IPS-18a (cell line): ENCODE measurements around the gene CCDC198.

Source experiments
- H3K27ac ChIP-seq: one replicate; pipeline ENCODE4 v1.5.1; 2013; ENCODE audit warnings: low read length
- H3K27me3 ChIP-seq: one replicate; pipeline ENCODE4 v1.6.1; 2013; ENCODE audit warnings: mild to moderate bottlenecking, low read length; ENCODE audit not compliant: control insufficient read depth, insufficient read depth
- H3K36me3 ChIP-seq: one replicate; pipeline ENCODE4 v1.6.1; 2013; ENCODE audit warnings: low read depth, low read length; ENCODE audit not compliant: control insufficient read depth
- H3K4me1 ChIP-seq: one replicate; pipeline ENCODE4 v1.6.1; 2013; ENCODE audit warnings: low read depth, low read length; ENCODE audit not compliant: control insufficient read depth
- H3K4me3 ChIP-seq: one replicate; pipeline ENCODE4 v1.5.1; 2013; ENCODE audit warnings: low read length
- H3K9ac ChIP-seq: one replicate; pipeline ENCODE4 v1.6.1; 2013; ENCODE audit warnings: mild to moderate bottlenecking, low read length, moderate library complexity
- H3K9me3 ChIP-seq: one replicate; pipeline ENCODE4 v1.6.1; 2013; ENCODE audit warnings: low read depth, low read length; ENCODE audit not compliant: control insufficient read depth

CCDC198 gene, protein sequence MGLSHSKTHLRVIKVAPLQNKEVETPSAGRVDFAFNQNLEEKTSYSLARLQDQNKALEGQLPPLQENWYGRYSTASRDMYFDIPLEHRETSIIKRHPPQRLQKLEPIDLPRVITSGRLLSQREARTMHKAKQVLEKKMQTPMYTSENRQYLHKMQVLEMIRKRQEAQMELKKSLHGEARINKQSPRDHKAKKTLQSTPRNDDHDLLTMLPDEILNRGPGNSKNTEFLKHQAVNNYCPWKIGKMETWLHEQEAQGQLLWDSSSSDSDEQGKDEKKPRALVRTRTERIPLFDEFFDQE

GRCh38 chr14:57493467-57494181 lies at the start of gene CCDC198:
Gene CCDC198 (minus strand): TSS chr14:57493857. CDS start chr14:57493715, 142 bp downstream.
- H3K36me3 ChIP-seq, result no peaks in the 10 kb centered on the region
- no peaks in the 10 kb centered on the region for H3K27me3 ChIP-seq
- no peaks in the 10 kb centered on the region for H3K9me3 ChIP-seq
- no peak within 1 kb of the TSS for H3K9ac ChIP-seq
- no peak within 1 kb of the TSS for H3K27ac ChIP-seq
- H3K4me3 ChIP-seq, result no peak within 1 kb of the TSS
- peaks cover 14% of the 10 kb centered on the region for H3K4me1 ChIP-seq

- Histone ChIP-seq H3K9me3 (no peaks in the 10 kb centered on the region), H3K4me3 (no peak overlapping the region), H3K9ac (no peak overlapping the region)
Observed at GRCh38 chr14:57533214-57533613, 39.6 kb upstream of the CCDC198 start.

GRCh38 chr14:57530571-57530970 lies 36.9 kb upstream of the CCDC198 start:
- Histone ChIP-seq H3K4me1 (no peaks in the 10 kb centered on the region), H3K36me3 (no peaks in the 10 kb centered on the region), H3K27me3 (no peaks in the 10 kb centered on the region), H3K4me3 (no peak overlapping the region), H3K9me3 (no peaks in the 10 kb centered on the region), H3K27ac (no peak overlapping the region), H3K9ac (no peak overlapping the region)

More at GRCh38 chr14:57533214-57533613, 39.6 kb upstream of the CCDC198 start:
- no peaks in the 10 kb centered on the region for H3K36me3 ChIP-seq
- H3K27me3 ChIP-seq, result no peaks in the 10 kb centered on the region
- H3K4me1 ChIP-seq, result no peaks in the 10 kb centered on the region
- H3K27ac ChIP-seq, result no peak overlapping the region

GRCh38 chr14:57526942-57527341 lies 33.3 kb upstream of the CCDC198 start:
- Histone ChIP-seq H3K27ac (no peak overlapping the region), H3K4me1 (no peaks in the 10 kb centered on the region), H3K4me3 (no peak overlapping the region), H3K36me3 (no peaks in the 10 kb centered on the region), H3K9ac (no peak overlapping the region), H3K27me3 (no peaks in the 10 kb centered on the region), H3K9me3 (no peaks in the 10 kb centered on the region)

- Histone ChIP-seq H3K27me3 (no peaks in the 10 kb centered on the region), H3K9me3 (no peaks in the 10 kb centered on the region), H3K4me3 (no peak overlapping the region), H3K36me3 (no peaks in the 10 kb centered on the region), H3K9ac (no peak overlapping the region), H3K4me1 (no peaks in the 10 kb centered on the region), H3K27ac (no peak overlapping the region)
Observed at GRCh38 chr14:57519043-57519442, 25.4 kb upstream of the CCDC198 start.

- Histone ChIP-seq H3K9me3 (peaks cover 3% of the 10 kb centered on the region), H3K4me3 (no peak overlapping the region), H3K27ac (no peak overlapping the region), H3K27me3 (no peaks in the 10 kb centered on the region), H3K9ac (no peak overlapping the region), H3K4me1 (no peaks in the 10 kb centered on the region), H3K36me3 (no peaks in the 10 kb centered on the region)
Observed at GRCh38 chr14:57512220-57512619, 18.6 kb upstream of the CCDC198 start.

GRCh38 chr14:57508756-57509155 lies 15.1 kb upstream of the CCDC198 start:
- Histone ChIP-seq H3K4me1 (no peaks in the 10 kb centered on the region), H3K9ac (no peak overlapping the region), H3K27ac (no peak overlapping the region), H3K9me3 (peaks cover 3% of the 10 kb centered on the region), H3K4me3 (no peak overlapping the region), H3K36me3 (no peaks in the 10 kb centered on the region), H3K27me3 (no peaks in the 10 kb centered on the region)

DNA sequence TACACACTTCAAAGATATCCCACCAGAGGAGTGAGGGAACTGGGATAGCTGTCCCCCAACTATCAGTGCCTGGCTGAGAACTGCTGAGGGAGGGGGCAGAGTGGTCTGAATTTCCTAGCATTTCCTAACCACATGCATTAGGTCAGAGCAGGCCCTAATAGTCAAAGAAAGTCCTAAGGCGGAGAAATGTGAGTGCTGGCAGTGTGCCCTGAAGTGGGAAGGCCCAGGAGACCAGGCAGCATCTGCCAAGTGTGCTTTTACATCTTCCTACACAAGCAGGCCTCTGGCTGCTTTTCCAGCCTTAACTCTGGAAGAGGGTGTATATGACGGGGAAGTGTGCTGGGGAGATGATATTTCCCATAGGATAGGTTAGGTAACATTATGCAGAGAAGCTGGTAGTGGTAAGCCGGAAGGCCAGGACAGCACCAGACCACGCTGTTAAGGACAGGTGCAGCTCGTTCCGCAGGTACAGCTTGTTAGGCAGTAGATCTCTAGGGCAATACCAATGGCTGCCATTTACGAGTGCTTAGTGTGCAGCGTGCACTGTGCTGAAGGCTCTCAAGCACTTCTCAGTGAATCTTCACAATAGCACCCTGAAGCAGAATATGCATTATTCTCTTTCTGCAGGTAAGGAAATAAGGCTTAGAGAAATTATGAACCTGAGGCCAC lies 9.1 kb upstream of the CCDC198 start:
- Histone ChIP-seq H3K9ac (no peak overlapping the region), H3K4me1 (peaks cover 4% of the 10 kb centered on the region), H3K27me3 (no peaks in the 10 kb centered on the region), H3K36me3 (no peaks in the 10 kb centered on the region), H3K9me3 (no peaks in the 10 kb centered on the region), H3K27ac (no peak overlapping the region), H3K4me3 (no peak overlapping the region)

DNA sequence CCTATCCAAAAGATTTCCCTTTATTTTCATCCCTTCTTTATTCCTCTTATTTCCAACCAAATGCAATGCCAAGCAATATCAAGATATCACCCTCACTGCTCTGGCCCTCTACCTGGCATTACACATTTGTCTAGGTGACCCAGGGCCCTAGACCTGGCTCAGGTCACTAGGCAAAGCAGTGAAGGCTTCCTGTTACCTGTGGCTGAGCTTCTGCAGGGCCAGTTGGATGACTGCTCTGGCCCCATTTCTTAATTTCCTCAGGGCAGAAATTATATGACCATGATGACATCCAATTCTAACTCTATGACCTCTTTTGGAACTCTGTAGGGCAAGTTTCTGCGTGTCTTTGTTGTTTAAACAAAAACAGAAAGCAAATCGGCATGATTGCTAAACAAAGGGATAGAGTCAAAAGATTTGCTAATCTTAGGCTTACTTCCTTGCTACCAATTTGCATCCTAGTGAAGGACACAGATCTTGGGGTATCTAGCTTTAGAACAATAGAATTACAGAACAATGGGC lies 7.4 kb upstream of the CCDC198 start:
- no peaks in the 10 kb centered on the region for H3K27me3 ChIP-seq
- no peaks in the 10 kb centered on the region for H3K36me3 ChIP-seq
- peaks cover 4% of the 10 kb centered on the region for H3K4me1 ChIP-seq
- H3K9ac ChIP-seq, result no peak overlapping the region
- H3K4me3 ChIP-seq, result no peak overlapping the region
- H3K9me3 ChIP-seq, result no peaks in the 10 kb centered on the region
- no peak overlapping the region for H3K27ac ChIP-seq

- Histone ChIP-seq H3K27ac (no peak overlapping the region), H3K4me1 (peaks cover 8% of the 10 kb centered on the region), H3K27me3 (no peaks in the 10 kb centered on the region), H3K9ac (no peak overlapping the region), H3K9me3 (no peaks in the 10 kb centered on the region), H3K36me3 (no peaks in the 10 kb centered on the region), H3K4me3 (no peak overlapping the region)
Observed at GRCh38 chr14:57498659-57499058, 5.0 kb upstream of the CCDC198 start.

DNA sequence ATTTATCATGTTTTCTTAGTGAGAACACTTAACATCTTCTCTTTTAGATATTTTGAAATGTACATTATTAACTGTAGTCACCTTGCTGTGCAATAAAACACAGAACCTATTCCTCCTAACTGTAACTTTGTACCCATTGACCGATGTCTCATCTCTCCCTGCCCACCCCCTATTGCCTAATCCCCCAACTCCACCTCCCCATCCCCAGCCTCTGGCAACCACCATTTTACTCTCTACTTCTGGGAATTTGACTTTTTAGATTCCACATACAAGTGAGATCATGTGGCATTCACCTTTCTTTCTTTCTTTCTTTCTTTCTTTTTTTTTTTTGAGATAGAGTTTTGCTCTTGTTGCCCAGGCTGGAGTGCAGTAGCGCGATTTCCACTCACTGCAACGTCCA lies 4.4 kb upstream of the CCDC198 start:
- Histone ChIP-seq H3K9me3 (no peaks in the 10 kb centered on the region), H3K36me3 (no peaks in the 10 kb centered on the region), H3K4me1 (peaks cover 14% of the 10 kb centered on the region), H3K27me3 (no peaks in the 10 kb centered on the region), H3K4me3 (no peak overlapping the region), H3K9ac (no peak overlapping the region), H3K27ac (no peak overlapping the region)
